GM18519 (cell line): ENCODE data around the gene ZNF579.

Experiments used
- ATAC-seq: cut with Tn5 transposase; IDR thresholded peaks from one replicate; pipeline ENCODE4 v1.9.1; 2021; ENCODE audit warnings: mild to moderate bottlenecking, moderate library complexity; ENCODE audit not compliant: unreplicated experiment, low FRiP score

ZNF579 gene

DNA sequence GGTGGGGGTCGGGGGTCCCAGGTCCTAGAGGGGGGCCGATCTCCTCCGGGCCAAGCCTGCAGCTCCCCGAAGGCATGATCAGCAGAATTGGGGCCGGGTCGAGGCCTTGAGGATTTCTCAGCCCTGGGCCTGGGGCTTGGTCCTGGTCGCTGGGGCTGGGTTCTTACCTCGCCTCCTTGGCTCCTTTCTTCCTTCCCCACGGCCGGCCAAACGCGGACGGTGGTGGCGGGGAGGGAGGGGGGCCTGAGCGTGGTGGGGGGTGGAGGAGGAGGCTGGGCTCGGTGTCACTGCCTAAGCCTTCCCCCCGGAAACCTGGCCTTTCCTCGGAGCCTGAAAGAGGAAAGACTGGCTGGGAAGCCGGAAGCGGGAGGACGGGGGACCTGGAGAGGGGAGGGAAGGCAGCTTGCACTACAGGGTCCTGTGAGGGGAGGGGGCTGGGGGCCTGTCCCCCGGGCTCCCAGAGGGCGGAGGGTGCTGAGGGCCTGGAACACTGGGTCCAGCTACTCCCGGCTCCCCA is at the start of gene ZNF579:
TSS of gene ZNF579 (minus strand) at position 221 of the 517 bp plus-strand sequence. CDS start 1,209 bp downstream, outside the sequence.
- ATAC-seq = no peak

- no peak for ATAC-seq
Measured at GRCh38 chr19:55626350-55626749, 45.7 kb upstream of the ZNF579 start.

GRCh38 chr19:55625004-55625326 is 44.3 kb upstream of the ZNF579 start:
- ATAC-seq = no peak

DNA sequence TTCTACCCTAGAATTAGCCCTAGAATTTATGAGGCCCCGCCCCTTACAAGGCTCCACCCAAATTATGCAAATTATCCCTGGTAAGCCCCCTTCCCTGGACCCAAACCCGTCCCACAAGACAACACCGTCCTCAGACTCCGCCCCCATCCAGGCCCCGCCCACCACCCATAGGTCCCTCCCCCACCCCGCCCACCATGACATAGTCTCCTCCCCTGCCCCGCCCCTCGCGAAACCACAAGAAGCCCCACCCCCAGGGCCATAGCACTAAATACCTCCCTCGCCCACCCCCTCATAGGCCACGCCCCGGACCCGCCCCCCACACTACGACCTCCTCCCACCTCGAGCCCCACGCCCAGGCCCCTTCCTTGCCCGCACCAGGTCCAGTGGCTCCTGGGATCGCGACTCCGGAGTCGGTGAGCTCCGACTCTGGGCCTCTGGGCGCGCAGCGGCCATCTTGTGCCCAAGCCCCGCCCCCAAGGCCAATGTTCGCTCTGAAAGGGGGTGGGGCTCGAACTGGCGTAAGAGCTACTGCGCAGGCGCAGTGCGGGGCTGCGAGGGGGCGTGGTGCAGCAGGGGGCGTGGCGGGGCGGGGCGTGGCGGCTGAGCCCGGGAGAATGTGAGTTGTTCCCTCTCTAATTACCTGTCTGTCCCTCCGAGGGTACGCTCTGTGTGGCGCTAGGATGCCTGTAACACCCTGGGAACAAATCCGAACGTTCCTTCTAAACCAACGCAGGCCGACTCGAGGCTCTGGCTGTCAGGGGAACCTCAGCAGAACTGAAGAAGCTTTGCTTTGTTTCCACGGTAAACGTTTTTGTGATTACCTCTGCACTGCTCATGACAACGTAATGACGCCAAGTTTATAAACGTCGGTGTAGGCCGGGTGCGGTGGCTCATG is 43.7 kb upstream of the ZNF579 start, which contains the start of gene ZNF784:
TSS of gene ZNF784 (minus strand) at position 458 of the 895 bp plus-strand sequence. CDS start at position 453, 5 bp downstream.
- ATAC-seq = no peak

DNA sequence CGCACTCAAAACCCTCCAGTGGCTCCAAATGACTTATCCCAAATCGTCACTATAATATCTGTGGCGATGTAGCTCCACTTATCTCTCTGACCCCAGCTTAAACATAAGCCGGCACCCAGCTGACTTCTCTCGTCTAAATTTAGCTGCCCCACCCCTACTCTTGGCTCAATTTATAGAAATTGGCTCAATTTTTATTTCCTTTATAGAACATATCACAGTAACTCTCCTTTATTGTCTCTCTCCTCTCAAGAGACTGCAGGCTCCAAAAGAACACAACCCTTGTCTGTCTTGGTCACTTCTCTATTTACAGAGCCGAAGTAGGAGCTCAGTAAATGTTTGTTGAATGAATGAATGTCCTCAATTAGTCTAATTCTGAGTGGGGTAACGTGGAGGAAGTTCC is 42.9 kb upstream of the ZNF579 start:
- no peak for ATAC-seq

DNA sequence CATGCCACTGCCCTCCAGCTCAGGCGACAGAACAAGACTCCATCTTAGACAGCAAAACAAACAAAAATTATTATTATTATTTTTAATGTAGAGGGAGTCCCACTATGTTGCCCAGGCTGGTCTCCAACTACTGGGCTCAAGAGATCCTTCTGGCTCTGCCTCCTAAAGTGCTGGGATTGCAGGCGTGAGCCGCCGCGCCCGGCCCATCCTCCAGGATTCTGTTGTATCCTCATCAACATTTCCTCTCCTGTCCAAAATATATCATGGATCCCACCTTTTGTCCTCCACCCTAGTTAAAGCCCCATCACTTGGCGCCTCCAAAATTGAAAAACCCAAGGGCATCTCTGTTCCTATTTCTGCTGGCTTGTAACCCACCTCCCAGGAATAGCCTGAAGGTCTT is 42.5 kb upstream of the ZNF579 start:
- ATAC-seq = no peak

DNA sequence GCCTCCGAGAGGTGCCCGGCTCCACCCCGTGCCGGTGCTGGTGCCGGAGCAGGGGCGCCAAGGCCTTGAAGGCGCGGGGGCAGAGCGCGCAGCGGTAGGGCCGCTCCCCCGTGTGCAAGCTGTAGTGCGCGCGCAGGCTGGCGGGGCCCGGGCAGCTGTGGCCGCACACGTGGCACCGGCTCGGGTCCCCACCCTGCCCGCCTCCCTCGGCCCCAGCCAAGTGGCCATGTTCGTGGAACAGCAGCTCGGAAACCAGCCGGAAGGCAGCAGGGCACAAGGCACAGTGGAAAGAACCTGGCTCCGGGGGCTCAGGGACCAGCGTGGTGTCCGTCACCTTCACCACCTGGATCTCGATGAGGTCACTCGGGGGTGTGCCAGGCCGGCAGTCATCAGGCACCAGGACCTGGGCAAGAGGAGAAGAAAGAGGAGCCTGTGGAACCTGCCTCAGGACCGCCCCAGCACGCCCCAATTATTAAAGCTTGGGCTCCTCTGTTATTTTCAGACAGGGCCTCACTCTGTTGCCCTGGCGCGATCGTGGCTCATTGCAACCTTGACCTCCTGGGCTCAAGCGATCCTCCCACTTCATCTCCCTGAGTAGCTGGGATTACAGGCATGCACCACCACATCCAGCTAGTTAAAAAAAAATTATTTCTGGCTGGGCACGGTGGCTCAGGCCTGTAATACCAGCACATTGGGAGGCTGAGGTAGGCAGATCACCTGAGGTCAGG is 41.8 kb upstream of the ZNF579 start:
- ATAC-seq = no peak

GRCh38 chr19:55621673-55622231 is 41.1 kb upstream of the ZNF579 start:
- no peak for ATAC-seq

DNA sequence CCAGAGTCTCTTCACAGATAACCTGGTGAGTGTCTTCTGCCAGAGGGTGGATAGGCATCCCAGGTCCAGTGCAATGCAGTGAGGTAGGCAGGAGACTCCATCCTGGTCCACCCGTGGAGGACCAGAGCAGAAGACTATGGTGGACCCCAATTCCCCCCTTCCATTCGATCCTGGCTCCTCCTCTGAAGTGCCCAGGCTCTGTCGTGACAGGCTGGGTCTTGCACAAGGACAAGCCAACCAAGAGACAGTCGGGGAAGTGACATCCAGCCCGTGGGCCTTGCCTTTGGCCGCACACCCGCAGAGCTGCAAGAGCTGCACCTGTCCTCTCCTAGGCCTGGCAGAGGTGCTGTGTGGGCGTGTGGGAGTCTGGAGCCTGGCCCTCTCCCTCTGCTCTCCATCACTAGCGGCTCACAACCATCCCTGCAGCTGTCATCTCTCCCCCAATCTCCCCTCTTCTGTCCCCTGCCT is 40.6 kb upstream of the ZNF579 start:
- no peak for ATAC-seq

DNA sequence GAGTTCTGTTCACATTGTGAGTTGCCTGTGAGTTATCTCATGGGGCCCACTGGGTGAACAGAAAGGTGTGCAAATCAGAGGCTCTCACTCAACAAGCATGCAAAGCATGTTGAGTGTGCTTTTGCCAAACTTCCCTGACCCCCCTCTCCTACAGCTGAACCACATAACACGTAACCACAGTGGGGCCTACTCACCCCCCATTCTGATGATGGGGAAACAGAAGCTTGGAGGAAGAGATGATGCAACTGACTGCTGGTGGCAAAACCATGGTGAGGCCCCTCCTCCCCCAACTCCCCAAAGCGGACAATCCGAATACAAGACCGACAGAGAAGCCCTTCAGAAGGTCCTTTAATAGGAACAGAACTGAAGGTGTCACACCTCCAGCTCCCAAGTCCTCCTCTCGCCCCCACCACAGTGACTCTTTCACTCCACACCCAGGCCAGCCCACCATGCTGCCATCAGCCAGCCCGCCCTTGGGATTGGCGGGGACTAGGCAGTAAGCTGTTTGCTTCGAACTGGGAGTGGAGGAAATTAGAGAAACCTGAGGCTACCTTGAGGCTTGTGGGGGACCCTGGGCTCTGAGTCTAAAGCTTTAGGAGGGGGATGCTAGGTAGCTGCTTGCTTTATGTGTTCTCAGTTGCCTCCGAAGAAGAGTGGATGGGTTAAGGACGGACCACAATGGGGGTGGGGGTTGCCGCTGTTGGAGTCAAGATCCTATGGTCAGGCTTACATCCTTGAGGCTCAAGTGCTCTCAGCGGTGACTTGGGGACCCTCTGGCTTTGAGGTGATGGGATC is 40.0 kb upstream of the ZNF579 start:
- ATAC-seq = no peak

GRCh38 chr19:55619286-55619685 is 38.6 kb upstream of the ZNF579 start:
- ATAC-seq = no peak

DNA sequence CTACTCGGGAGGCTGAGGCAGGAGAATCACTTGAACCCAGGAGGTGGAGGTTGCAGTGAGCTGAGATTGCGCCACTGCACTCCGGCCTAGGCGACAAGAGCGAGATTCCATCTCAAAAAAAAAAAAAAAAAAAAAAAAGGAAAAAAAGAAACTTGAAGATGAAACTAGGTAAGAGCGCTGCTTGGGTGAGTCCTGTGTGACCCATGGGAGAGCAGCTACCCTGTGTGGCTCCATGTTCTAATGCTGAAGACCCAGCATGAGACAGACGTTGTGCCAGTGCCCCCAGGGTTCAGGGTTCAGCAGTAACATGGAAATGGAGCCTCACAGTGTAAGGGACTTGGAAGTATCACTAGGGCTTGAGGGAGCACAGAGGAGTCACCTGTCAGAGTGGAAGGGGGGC is 37.8 kb upstream of the ZNF579 start:
- ATAC-seq = no peak

GRCh38 chr19:55617426-55617825 is 36.8 kb upstream of the ZNF579 start:
- ATAC-seq = no peak

DNA sequence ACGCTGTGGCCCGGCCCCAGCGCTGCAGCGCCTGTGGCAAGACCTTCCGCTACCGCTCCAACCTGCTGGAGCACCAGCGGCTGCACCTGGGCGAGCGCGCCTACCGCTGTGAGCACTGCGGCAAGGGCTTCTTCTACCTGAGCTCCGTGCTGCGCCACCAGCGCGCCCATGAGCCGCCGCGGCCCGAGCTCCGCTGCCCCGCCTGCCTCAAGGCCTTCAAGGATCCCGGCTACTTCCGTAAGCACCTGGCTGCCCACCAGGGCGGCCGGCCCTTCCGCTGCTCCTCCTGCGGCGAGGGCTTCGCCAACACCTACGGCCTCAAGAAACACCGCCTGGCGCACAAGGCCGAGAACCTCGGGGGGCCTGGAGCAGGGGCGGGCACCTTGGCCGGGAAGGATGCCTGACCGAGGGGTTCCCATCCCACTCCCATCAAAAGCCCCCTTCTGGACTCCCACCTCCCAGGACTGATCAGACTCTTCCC is 35.8 kb upstream of the ZNF579 start:
- no peak for ATAC-seq

DNA sequence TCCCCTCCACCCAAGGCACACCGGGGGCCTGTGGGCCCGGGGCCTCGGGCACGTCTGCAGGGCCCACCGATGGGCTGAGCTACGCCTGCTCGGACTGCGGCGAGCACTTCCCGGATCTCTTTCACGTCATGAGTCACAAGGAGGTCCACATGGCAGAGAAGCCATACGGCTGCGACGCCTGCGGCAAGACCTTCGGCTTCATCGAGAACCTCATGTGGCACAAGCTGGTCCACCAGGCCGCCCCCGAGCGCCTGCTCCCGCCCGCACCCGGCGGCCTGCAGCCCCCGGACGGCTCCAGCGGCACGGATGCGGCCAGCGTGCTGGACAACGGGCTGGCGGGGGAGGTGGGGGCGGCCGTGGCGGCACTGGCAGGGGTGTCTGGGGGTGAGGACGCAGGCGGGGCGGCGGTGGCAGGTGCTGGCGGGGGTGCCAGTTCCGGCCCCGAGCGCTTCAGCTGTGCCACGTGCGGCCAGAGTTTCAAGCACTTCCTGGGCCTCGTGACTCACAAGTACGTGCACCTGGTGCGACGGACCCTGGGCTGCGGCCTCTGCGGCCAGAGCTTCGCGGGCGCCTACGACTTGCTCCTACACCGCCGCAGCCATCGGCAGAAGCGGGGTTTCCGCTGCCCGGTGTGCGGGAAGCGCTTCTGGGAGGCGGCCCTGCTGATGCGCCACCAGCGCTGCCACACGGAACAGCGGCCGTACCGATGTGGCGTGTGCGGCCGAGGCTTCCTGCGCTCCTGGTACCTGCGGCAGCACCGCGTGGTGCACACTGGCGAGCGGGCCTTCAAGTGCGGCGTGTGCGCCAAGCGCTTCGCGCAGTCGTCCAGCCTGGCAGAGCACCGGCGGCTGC is 35.1 kb upstream of the ZNF579 start:
- no peak for ATAC-seq

GRCh38 chr19:55614711-55615542 is 34.3 kb upstream of the ZNF579 start:
- no peak for ATAC-seq

- ATAC-seq = no peak
Measured at GRCh38 chr19:55613930-55614710, 33.5 kb upstream of the ZNF579 start.

DNA sequence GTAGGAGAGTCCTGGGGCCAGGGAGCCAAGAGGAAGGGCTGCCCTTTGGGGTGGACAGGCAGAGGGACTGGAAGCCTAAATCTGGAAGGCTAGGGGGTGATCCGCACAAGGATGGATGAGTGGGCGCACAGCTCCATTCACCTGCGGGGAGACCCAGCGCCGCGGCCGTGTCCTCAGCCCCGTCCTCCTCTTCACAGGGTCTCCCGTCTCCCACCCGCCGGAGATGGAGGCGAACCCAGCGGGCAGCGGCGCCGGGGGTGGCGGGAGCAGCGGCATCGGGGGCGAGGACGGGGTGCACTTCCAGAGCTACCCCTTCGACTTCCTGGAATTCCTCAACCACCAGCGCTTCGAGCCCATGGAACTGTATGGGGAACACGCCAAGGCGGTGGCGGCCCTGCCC is 32.7 kb upstream of the ZNF579 start:
- ATAC-seq = no peak
